Astrocyte of the cerebellum (primary cell): ENCODE results near the gene SETD3.

ENCODE experiments used
- DNase-seq: peaks from one replicate; pipeline ENCODE4 v3.0.0-alpha.2; 2011; ENCODE audit warnings: low read depth
- H3K4me3 ChIP-seq: 2 replicates; pipeline ENCODE4 v1.5.1; 2011; ENCODE audit warnings: mild to moderate bottlenecking, low read depth, low read length, moderate library complexity
- CTCF ChIP-seq: IDR thresholded peaks from 2 replicates; pipeline ENCODE4 v1.5.1; 2012; ENCODE audit warnings: low read length, low read depth, moderate library complexity, mild to moderate bottlenecking; ENCODE audit errors: missing control alignments
- in situ Hi-C: cut with HindIII; loops from 2 replicates; pipeline ENCODE4 v1.10.0; 2017; ENCODE audit warnings: low sequenced_read_pairs

The SETD3 gene

DNA sequence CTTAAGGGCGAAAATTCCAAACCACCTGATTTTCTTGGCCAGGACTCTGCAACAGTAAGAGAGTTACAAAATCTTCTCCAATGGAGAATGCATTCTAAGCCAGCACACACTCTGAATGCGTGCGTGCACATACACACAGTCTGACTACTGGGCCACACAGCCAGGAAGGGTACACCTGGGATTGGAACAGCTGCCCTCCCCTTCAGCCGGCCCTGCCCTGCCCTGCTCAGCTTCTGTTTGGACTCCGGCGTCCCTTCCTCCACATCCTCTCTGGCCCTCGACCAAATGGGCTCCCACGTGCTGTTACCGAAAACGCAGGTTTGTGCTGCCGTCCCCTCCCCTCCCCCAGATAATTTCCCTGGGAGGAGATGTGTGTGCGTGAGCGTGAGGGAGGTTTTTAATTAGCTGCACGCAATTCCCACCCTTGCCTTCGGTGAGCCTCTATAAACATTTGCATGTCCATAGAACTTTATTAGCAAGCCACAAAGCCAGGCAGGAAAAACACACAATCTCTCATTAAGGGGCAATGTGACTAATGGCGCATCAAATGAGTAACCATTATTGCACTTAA, 43.5 kb upstream of the SETD3 start:
- H3K4me3 ChIP-seq = no peak overlapping the region
- in situ Hi-C loops = no loop called here
- DNase-seq = no peak
- no peak for TF ChIP-seq CTCF

DNA sequence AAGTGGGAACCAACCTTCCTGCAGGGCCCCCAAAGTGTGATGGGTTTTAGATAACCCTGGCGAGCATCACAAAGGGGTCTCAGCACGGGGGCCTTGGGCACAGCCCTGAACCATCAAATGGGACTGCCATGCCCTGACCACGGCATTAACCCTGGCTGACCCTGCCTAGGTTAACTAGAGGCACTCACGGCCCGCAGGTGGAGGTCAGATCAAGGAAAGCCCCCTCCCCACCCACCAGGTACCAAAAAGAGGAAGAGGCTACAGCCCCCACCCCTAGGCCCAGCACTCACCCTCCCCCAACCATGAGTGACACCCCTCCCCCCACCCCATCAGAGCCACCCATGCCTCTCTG, 43.0 kb upstream of the SETD3 start:
- in situ Hi-C loops = no loop called here
- no peak for TF ChIP-seq CTCF
- no peak overlapping the region for H3K4me3 ChIP-seq
- no peak for DNase-seq

- peak; percentile 62 for DNase-seq
- in situ Hi-C loops = no loop called here
- no peak overlapping the region for H3K4me3 ChIP-seq
- no peak for TF ChIP-seq CTCF
These were observed 42.5 kb upstream of the SETD3 start for GRCh38 chr14:99522934-99523703.

DNA sequence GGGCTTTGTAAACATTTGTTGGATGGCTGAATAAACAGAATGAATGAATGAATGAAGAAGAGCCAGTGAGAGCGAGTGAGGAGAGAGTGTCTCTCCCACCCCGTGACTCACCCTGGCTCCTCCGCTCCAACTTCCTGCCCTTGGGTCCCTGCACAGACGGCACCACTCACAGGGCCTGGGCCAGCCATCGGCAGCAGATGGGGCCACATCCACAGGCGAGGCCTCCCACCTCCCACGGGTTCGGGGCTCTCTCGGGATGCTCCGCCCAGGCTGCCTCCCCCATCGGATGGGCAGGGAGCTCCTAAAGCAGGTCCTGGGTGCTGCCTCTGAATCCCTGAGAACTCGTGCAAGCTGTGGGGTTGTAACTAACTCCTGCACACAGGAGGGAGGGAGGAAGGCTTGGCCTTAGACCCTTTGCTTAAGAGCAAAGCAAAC, 41.8 kb upstream of the SETD3 start:
- no peak for TF ChIP-seq CTCF
- DNase-seq = no peak
- no peak overlapping the region for H3K4me3 ChIP-seq
- in situ Hi-C loops = no loop called here

- in situ Hi-C loops = no loop called here
- H3K4me3 ChIP-seq = no peak overlapping the region
- TF ChIP-seq CTCF = no peak
- DNase-seq = no peak
These were observed 41.4 kb upstream of the SETD3 start for GRCh38 chr14:99522025-99522401.

GRCh38 chr14:99521176-99522024, 40.7 kb upstream of the SETD3 start:
- no peak for DNase-seq
- no peak overlapping the region for H3K4me3 ChIP-seq
- TF ChIP-seq CTCF = no peak
- in situ Hi-C loops = no loop called here
